Ovary (tissue), 3 donors: ENCODE results near the gene OPCML.

ENCODE experiments used
- POLR2A ChIP-seq: fragments of 450-650 bp; IDR thresholded peaks from one replicate; pipeline ENCODE4 v1.6.1; 2017; ENCODE audit warnings: antibody characterized with exemption, mild to moderate bottlenecking, moderate library complexity
- TF ChIP-seq, protein P1 (sequence below), 3 donors: fragments of 450-650 bp in 2 of 3; fragments of 200-600 bp in 1 of 3; IDR thresholded peaks; one replicate each; pipeline versions ENCODE4 v1.5.1 to v1.8.0; 2016 to 2022; ENCODE audit warnings: antibody characterized with exemption in 3 of 3, mild to moderate bottlenecking in 1 of 3
- donor health status: DM: no; HTN: no; CAD: no.

- TF ChIP-seq POLR2A, result no peak
- TF ChIP-seq, protein P1, sequence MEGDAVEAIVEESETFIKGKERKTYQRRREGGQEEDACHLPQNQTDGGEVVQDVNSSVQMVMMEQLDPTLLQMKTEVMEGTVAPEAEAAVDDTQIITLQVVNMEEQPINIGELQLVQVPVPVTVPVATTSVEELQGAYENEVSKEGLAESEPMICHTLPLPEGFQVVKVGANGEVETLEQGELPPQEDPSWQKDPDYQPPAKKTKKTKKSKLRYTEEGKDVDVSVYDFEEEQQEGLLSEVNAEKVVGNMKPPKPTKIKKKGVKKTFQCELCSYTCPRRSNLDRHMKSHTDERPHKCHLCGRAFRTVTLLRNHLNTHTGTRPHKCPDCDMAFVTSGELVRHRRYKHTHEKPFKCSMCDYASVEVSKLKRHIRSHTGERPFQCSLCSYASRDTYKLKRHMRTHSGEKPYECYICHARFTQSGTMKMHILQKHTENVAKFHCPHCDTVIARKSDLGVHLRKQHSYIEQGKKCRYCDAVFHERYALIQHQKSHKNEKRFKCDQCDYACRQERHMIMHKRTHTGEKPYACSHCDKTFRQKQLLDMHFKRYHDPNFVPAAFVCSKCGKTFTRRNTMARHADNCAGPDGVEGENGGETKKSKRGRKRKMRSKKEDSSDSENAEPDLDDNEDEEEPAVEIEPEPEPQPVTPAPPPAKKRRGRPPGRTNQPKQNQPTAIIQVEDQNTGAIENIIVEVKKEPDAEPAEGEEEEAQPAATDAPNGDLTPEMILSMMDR (IDR thresholded peaks at IDR 0.05), result no peak
Measured at GRCh38 chr11:133443206-133443747, 89.0 kb downstream of the OPCML start.
